MM.1S (cell line): ENCODE results near the gene POLD3.

ENCODE experiments used
- EZH2 ChIP-seq: fragments of 300-600 bp; sonication (generic); optimal IDR thresholded peaks from 2 replicates; pipeline ENCODE3; 2017; ENCODE audit warnings: low read depth, mild to moderate bottlenecking, antibody characterized with exemption, low read length, mixed read lengths
- EZH2phosphoT487 ChIP-seq: fragments of 300-600 bp; sonication (generic); IDR thresholded peaks from 2 replicates; pipeline ENCODE4 v1.6.1; 2018; ENCODE audit warnings: antibody characterized with exemption, low read length
- TF ChIP-seq, protein P1 (sequence below): fragments of 300-600 bp; sonication (generic); IDR thresholded peaks from 2 replicates; pipeline ENCODE4 v1.5.1; 2016; ENCODE audit warnings: antibody characterized with exemption, low read length, mixed read lengths

- TF ChIP-seq EZH2phosphoT487 (no peak), EZH2 (no peak)
- TF ChIP-seq, protein P1, sequence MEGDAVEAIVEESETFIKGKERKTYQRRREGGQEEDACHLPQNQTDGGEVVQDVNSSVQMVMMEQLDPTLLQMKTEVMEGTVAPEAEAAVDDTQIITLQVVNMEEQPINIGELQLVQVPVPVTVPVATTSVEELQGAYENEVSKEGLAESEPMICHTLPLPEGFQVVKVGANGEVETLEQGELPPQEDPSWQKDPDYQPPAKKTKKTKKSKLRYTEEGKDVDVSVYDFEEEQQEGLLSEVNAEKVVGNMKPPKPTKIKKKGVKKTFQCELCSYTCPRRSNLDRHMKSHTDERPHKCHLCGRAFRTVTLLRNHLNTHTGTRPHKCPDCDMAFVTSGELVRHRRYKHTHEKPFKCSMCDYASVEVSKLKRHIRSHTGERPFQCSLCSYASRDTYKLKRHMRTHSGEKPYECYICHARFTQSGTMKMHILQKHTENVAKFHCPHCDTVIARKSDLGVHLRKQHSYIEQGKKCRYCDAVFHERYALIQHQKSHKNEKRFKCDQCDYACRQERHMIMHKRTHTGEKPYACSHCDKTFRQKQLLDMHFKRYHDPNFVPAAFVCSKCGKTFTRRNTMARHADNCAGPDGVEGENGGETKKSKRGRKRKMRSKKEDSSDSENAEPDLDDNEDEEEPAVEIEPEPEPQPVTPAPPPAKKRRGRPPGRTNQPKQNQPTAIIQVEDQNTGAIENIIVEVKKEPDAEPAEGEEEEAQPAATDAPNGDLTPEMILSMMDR = no peak
Observed at GRCh38 chr11:74672956-74673692, 80.7 kb downstream of the POLD3 start.
